ENCODE measurements around the gene ATOX1. TPM values are rescaled to one million over a fixed set of nuclear protein-coding genes. Genes with fewer than 3 reads are reported as not detected.

Gene ATOX1, protein sequence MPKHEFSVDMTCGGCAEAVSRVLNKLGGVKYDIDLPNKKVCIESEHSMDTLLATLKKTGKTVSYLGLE
- total RNA-seq, result 54.6 and 56.4 TPM in 2 replicates

DNA sequence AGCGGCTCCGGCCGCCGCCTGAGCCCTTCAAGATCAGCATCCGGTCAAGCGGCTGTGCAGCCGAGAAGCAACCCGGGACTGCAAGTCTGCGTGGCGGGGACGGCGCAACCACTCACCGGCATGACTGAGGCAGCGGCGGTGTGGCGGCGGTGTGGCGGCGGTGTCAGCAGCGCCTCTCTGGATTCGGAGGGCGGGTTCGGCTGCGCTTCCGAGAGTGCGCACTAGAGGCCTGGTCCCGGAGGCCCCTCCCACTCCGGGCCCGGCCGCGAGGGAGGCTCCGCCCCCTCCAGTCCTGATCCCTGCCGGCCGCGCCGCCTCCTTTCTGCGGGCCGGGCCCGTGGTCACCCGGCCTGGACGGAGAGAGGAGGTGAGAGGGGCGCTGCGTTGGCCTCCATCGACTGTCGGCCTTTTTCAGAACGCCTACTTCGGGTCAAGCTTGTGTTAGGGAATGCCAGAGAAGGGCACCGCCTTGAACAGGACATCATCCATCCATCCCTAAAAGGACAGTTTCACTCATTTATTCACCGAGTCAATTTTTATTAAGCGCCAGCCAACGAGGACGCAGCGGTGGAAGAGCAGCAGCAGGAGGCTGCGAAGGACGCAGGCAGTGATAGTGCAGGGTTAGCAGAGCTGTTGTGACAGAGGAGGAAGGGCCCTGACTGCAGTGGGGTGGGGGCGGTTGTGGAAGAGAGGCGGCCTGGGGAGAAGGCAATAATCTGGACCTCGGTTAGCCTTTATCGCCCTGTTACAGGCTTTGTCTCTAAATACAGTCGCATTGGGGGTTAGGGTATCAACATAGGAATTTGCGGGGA is at the start of gene ATOX1:
ATOX1 (minus strand) TSS at position 202 of the 812 bp plus-strand sequence; CDS start at position 122, 80 bp downstream.

DNA sequence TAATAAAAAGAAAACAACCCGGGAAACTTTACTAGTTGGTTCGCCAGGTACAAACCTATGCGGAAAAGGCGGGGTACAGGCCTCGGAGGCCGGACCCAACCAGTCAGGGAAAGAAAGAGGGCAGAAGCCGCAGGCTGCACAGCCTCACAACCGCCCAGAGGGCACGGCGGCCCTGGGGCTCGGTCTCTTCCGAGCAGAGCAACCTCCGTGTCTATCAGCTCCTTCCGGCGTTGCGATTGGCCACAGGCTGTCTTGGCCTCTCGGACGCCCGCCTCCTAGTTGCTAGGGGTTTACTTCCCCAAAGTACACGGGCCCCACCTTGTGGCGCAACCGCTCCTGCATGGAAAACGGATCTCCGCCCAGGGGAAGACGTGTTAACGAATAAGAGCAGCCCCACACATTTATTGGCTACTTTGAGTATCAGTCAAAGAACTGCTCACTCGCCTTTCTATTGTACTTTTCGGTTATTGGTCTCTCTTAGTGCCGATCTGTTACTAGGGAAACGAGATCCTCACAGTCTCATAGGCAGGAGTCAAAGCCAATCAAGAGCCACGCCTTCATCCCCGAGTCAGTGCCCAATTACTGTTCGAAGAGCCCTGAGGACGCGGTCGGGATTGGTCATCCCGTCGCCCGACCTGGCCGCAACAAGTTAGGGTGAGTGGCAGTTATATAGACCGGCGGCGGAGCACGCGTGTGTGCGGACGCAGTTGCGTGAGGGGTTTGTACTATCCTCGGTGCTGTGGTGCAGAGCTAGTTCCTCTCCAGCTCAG is 13.0 kb upstream of the ATOX1 start, which contains the start of gene G3BP1:
G3BP1 (plus strand) TSS at position 696 of the 770 bp plus-strand sequence. CDS start 14,667 bp downstream, outside the sequence.

Other genes with a start within 250 kb of the ATOX1 start
- gene FAT2, start 167.3 kb downstream of the ATOX1 start, total RNA-seq, result under 0.01 TPM in 2 replicates
- 405 and 842 TPM in 2 replicates for gene SPARC, start 71.7 kb downstream of the ATOX1 start, total RNA-seq
- 201 and 307 TPM in 2 replicates for gene G3BP1, start 13.3 kb upstream of the ATOX1 start, total RNA-seq
- not detected in 2 replicates for gene GLRA1, start 166.2 kb upstream of the ATOX1 start, total RNA-seq

Measured in uterine smooth muscle cell (primary cell).